ENCODE measurements around the gene LRRC4C.

The LRRC4C gene

DNA sequence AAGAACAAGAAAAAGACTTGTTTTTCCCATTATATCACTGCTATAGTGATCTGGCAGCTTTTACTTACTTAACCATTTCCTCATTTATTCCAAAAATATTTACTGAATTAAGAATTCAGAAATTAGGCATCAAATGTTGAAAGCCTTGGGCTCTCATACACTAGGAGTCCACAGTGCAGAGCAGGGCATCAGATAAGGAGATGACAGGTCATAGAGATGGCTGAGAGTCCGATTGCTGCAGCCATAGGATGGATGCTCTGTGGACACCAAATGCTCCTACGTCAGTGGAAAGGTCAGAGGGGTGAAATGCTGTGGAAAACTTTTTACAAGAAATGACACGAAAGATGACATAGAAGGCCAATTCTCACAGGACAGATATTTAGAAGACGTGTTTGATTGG lies 771.1 kb downstream of the LRRC4C start:
- Histone ChIP-seq H3K4me3 (ENCODE audit: insufficient read depth in 1 of 2, low read depth in 1 of 2, low read length in 2 of 2) (no peak overlapping the region), H2BK15ac (ENCODE audit: low read depth, poor library complexity, severe bottlenecking) (no peak overlapping the region), H4K91ac (ENCODE audit: low read length) (no peak overlapping the region), H3K79me1 (replicated peaks; ENCODE audit: low read length, poor library complexity, severe bottlenecking) (no peaks in the 10 kb centered on the region), H3K27ac (ENCODE audit: low read length, poor library complexity, severe bottlenecking) (no peak overlapping the region), H2BK5ac (ENCODE audit: low read depth, low read length, poor library complexity, severe bottlenecking) (no peak overlapping the region), H2AFZ (ENCODE audit: low read depth, low read length) (no peak overlapping the region), H3K4me1 (ENCODE audit: control insufficient read depth, insufficient read depth, low read depth, low read length) (no peaks in the 10 kb centered on the region), H2BK120ac (ENCODE audit: low read depth, low read length) (no peak overlapping the region), H3K27me3 (ENCODE audit: control insufficient read depth in 1 of 2, insufficient read depth in 1 of 2, low read length in 2 of 2) (no peaks in the 10 kb centered on the region), H2BK12ac (ENCODE audit: low read length in 2 of 2) (no peak overlapping the region), H2AK5ac (ENCODE audit: low read length, severe bottlenecking) (no peak overlapping the region), H3K14ac (ENCODE audit: low read length in 2 of 2) (no peak overlapping the region), H3K9me3 (ENCODE audit: control insufficient read depth, low read length) (peaks cover 14% of the 10 kb centered on the region), H3K9ac (ENCODE audit: low read length) (no peak overlapping the region), H3K4me2 (ENCODE audit: low read length, poor library complexity, severe bottlenecking) (no peak overlapping the region), H3K36me3 (ENCODE audit: control insufficient read depth in 1 of 2, insufficient read depth in 2 of 2, low read depth in 1 of 2, low read length in 2 of 2) (no peaks in the 10 kb centered on the region), H3K4ac (ENCODE audit: low read depth in 1 of 2, low read length in 2 of 2) (no peak overlapping the region), H3K23ac (ENCODE audit: low read length in 2 of 2) (no peak overlapping the region), H3K18ac (ENCODE audit: low read depth in 1 of 2, low read length in 2 of 2) (no peak overlapping the region), H4K8ac (ENCODE audit: low read length) (no peak overlapping the region)
- no peak for DNase-seq
- 69% methylated on average over 4 of the region's 4 CpGs for WGBS

DNA sequence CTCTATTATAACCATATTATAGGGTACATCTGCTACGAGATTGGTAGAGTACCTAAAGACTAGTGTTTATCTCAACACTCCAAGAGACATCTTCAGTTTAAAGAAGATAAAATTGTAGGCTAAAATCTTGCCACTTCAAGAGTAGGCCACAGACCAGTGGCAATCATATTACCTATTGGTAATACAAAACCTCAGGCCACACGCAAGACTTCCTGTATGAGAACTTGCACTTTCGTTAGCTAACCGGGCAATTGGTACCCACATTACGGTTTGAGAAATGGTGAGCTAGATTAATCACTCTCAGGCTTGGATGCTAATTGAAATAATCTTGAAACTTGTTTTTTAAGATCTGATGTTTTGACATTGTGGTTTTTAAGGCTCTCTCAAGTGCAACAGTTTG lies 772.7 kb downstream of the LRRC4C start:
- H4K91ac ChIP-seq (ENCODE audit: low read length) = no peak overlapping the region
- WGBS = 88% methylated on average over 3 of the region's 5 CpGs
- no peak overlapping the region for H2AFZ ChIP-seq (ENCODE audit: low read depth, low read length)
- H3K14ac ChIP-seq (ENCODE audit: low read length in 2 of 2) = no peak overlapping the region
- no peak overlapping the region for H3K9ac ChIP-seq (ENCODE audit: low read length)
- no peak for DNase-seq
- H3K18ac ChIP-seq (ENCODE audit: low read depth in 1 of 2, low read length in 2 of 2) = no peak overlapping the region
- H2AK5ac ChIP-seq (ENCODE audit: low read length, severe bottlenecking) = no peak overlapping the region
- H3K27ac ChIP-seq (ENCODE audit: low read length, poor library complexity, severe bottlenecking) = no peak overlapping the region
- H4K8ac ChIP-seq (ENCODE audit: low read length) = no peak overlapping the region
- H3K23ac ChIP-seq (ENCODE audit: low read length in 2 of 2) = no peak overlapping the region
- H3K79me1 ChIP-seq (replicated peaks; ENCODE audit: low read length, poor library complexity, severe bottlenecking) = no peaks in the 10 kb centered on the region
- no peak overlapping the region for H2BK15ac ChIP-seq (ENCODE audit: low read depth, poor library complexity, severe bottlenecking)
- H3K9me3 ChIP-seq (ENCODE audit: control insufficient read depth, low read length) = peaks cover 19% of the 10 kb centered on the region
- H3K4ac ChIP-seq (ENCODE audit: low read depth in 1 of 2, low read length in 2 of 2) = no peak overlapping the region
- no peaks in the 10 kb centered on the region for H3K4me1 ChIP-seq (ENCODE audit: control insufficient read depth, insufficient read depth, low read depth, low read length)
- no peaks in the 10 kb centered on the region for H3K27me3 ChIP-seq (ENCODE audit: control insufficient read depth in 1 of 2, insufficient read depth in 1 of 2, low read length in 2 of 2)
- H2BK120ac ChIP-seq (ENCODE audit: low read depth, low read length) = no peak overlapping the region
- H2BK5ac ChIP-seq (ENCODE audit: low read depth, low read length, poor library complexity, severe bottlenecking) = no peak overlapping the region
- H3K4me3 ChIP-seq (ENCODE audit: insufficient read depth in 1 of 2, low read depth in 1 of 2, low read length in 2 of 2) = no peak overlapping the region
- no peaks in the 10 kb centered on the region for H3K36me3 ChIP-seq (ENCODE audit: control insufficient read depth in 1 of 2, insufficient read depth in 2 of 2, low read depth in 1 of 2, low read length in 2 of 2)
- H2BK12ac ChIP-seq (ENCODE audit: low read length in 2 of 2) = no peak overlapping the region
- no peak overlapping the region for H3K4me2 ChIP-seq (ENCODE audit: low read length, poor library complexity, severe bottlenecking)

DNA sequence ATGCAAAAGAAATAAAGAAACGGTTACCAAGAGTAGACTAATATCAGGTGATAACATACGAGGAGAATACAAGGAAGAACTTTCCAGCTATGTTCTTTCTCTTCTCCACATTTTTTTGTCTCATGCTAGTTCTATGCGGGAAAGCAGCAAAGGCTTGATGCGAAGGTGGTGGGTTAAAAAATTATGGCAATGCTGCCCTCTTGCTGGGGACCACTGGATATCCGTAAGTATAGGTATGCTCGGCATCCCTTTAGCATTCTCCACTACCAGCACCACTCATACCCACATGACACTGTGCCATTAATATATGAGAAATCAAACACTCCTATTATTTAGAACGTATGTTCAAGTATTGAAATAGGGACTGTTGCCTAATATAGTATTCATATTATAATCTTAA lies 776.4 kb downstream of the LRRC4C start:
- Histone ChIP-seq H3K4me3 (ENCODE audit: insufficient read depth in 1 of 2, low read depth in 1 of 2, low read length in 2 of 2) (no peak overlapping the region), H2BK15ac (ENCODE audit: low read depth, poor library complexity, severe bottlenecking) (no peak overlapping the region), H4K91ac (ENCODE audit: low read length) (no peak overlapping the region), H3K36me3 (ENCODE audit: control insufficient read depth in 1 of 2, insufficient read depth in 2 of 2, low read depth in 1 of 2, low read length in 2 of 2) (no peaks in the 10 kb centered on the region), H2AFZ (ENCODE audit: low read depth, low read length) (no peak overlapping the region), H3K9ac (ENCODE audit: low read length) (no peak overlapping the region), H3K18ac (ENCODE audit: low read depth in 1 of 2, low read length in 2 of 2) (no peak overlapping the region), H2AK5ac (ENCODE audit: low read length, severe bottlenecking) (no peak overlapping the region), H2BK12ac (ENCODE audit: low read length in 2 of 2) (no peak overlapping the region), H3K79me1 (replicated peaks; ENCODE audit: low read length, poor library complexity, severe bottlenecking) (no peaks in the 10 kb centered on the region), H2BK5ac (ENCODE audit: low read depth, low read length, poor library complexity, severe bottlenecking) (no peak overlapping the region), H2BK120ac (ENCODE audit: low read depth, low read length) (no peak overlapping the region), H3K4me1 (ENCODE audit: control insufficient read depth, insufficient read depth, low read depth, low read length) (no peaks in the 10 kb centered on the region), H4K8ac (ENCODE audit: low read length) (no peak overlapping the region), H3K27ac (ENCODE audit: low read length, poor library complexity, severe bottlenecking) (no peak overlapping the region), H3K4ac (ENCODE audit: low read depth in 1 of 2, low read length in 2 of 2) (no peak overlapping the region), H3K9me3 (ENCODE audit: control insufficient read depth, low read length) (peaks cover 19% of the 10 kb centered on the region), H3K4me2 (ENCODE audit: low read length, poor library complexity, severe bottlenecking) (no peak overlapping the region), H3K23ac (ENCODE audit: low read length in 2 of 2) (no peak overlapping the region), H3K14ac (ENCODE audit: low read length in 2 of 2) (no peak overlapping the region), H3K27me3 (ENCODE audit: control insufficient read depth in 1 of 2, insufficient read depth in 1 of 2, low read length in 2 of 2) (no peaks in the 10 kb centered on the region)
- WGBS = 95% methylated on average over 5 of the region's 7 CpGs
- no peak for DNase-seq

- H3K4ac ChIP-seq (ENCODE audit: low read depth in 1 of 2, low read length in 2 of 2) = no peak overlapping the region
- no peak overlapping the region for H3K9ac ChIP-seq (ENCODE audit: low read length)
- H3K36me3 ChIP-seq (ENCODE audit: control insufficient read depth in 1 of 2, insufficient read depth in 2 of 2, low read depth in 1 of 2, low read length in 2 of 2) = no peaks in the 10 kb centered on the region
- H3K23ac ChIP-seq (ENCODE audit: low read length in 2 of 2) = no peak overlapping the region
- H2BK5ac ChIP-seq (ENCODE audit: low read depth, low read length, poor library complexity, severe bottlenecking) = no peak overlapping the region
- no peak overlapping the region for H2AK5ac ChIP-seq (ENCODE audit: low read length, severe bottlenecking)
- H3K18ac ChIP-seq (ENCODE audit: low read depth in 1 of 2, low read length in 2 of 2) = no peak overlapping the region
- no peak overlapping the region for H2BK12ac ChIP-seq (ENCODE audit: low read length in 2 of 2)
- no peak overlapping the region for H3K27ac ChIP-seq (ENCODE audit: low read length, poor library complexity, severe bottlenecking)
- H2BK120ac ChIP-seq (ENCODE audit: low read depth, low read length) = no peak overlapping the region
- no peak overlapping the region for H2BK15ac ChIP-seq (ENCODE audit: low read depth, poor library complexity, severe bottlenecking)
- H3K9me3 ChIP-seq (ENCODE audit: control insufficient read depth, low read length) = peaks cover 11% of the 10 kb centered on the region
- 64% methylated on average over 3 of the region's 3 CpGs for WGBS
- no peaks in the 10 kb centered on the region for H3K79me1 ChIP-seq (replicated peaks; ENCODE audit: low read length, poor library complexity, severe bottlenecking)
- no peak for DNase-seq
- no peak overlapping the region for H2AFZ ChIP-seq (ENCODE audit: low read depth, low read length)
- H3K4me3 ChIP-seq (ENCODE audit: insufficient read depth in 1 of 2, low read depth in 1 of 2, low read length in 2 of 2) = no peak overlapping the region
- H3K4me2 ChIP-seq (ENCODE audit: low read length, poor library complexity, severe bottlenecking) = no peak overlapping the region
- no peak overlapping the region for H4K8ac ChIP-seq (ENCODE audit: low read length)
- H3K14ac ChIP-seq (ENCODE audit: low read length in 2 of 2) = no peak overlapping the region
- no peaks in the 10 kb centered on the region for H3K4me1 ChIP-seq (ENCODE audit: control insufficient read depth, insufficient read depth, low read depth, low read length)
- no peaks in the 10 kb centered on the region for H3K27me3 ChIP-seq (ENCODE audit: control insufficient read depth in 1 of 2, insufficient read depth in 1 of 2, low read length in 2 of 2)
- no peak overlapping the region for H4K91ac ChIP-seq (ENCODE audit: low read length)
Observed at GRCh38 chr11:40679276-40679675, 780.2 kb downstream of the LRRC4C start.

Data from mesenchymal stem cell (in vitro differentiated cells and primary cell).